Psoas muscle (tissue), 8 donors: ENCODE measurements around the gene PHLPP1. TPM values are rescaled to one million over a fixed set of nuclear protein-coding genes. Genes with fewer than 3 reads are reported as not detected.

Experiments
- ATAC-seq, 4 donors: fragments of 200-7000 bp; cut with Tn5 transposase; one replicate each; pipeline ENCODE4 v1.9.1; 2020; ENCODE audit warnings: moderate library complexity in 3 of 4, mild to moderate bottlenecking in 2 of 4
- DNase-seq, 2 donors: peaks; one replicate each; pipeline ENCODE4 v3.0.0-alpha.2; 2020
- H3K27ac ChIP-seq: fragments of 200-600 bp; one replicate; pipeline ENCODE4 v1.8.0; 2022
- H3K27me3 ChIP-seq, 3 donors: fragments of 200-600 bp in 1 of 3; one replicate each; pipeline versions ENCODE4 v1.6.1 to v1.8.0; 2013 to 2022; ENCODE audit warnings: low read length in 2 of 3, mild to moderate bottlenecking in 2 of 3, moderate library complexity in 1 of 3; ENCODE audit not compliant: insufficient read depth in 3 of 3
- H3K36me3 ChIP-seq, 2 donors: fragments of 200-600 bp in 1 of 2; one replicate each; pipeline versions ENCODE4 v1.6.1 to v1.8.0; 2013 to 2022; ENCODE audit warnings: low read depth in 1 of 2, mild to moderate bottlenecking in 1 of 2, moderate library complexity in 1 of 2; ENCODE audit not compliant: insufficient read depth in 1 of 2
- H3K4me1 ChIP-seq: fragments of 200-600 bp; one replicate; pipeline ENCODE4 v1.8.0; 2022
- H3K4me3 ChIP-seq: fragments of 200-600 bp; one replicate; pipeline ENCODE4 v1.8.0; 2022; ENCODE audit warnings: mild to moderate bottlenecking
- H3K9me3 ChIP-seq: fragments of 200-600 bp; one replicate; pipeline ENCODE4 v1.8.0; 2022
- WGBS, 3 donors: extraction: QIAGEN DNeasy Blood & Tissue Kit; methylation state at CpG; one replicate each; pipeline versions ENCODE4 v1.1.6 to v1.1.7; 2013; 5-methylcytosine and 5-hydroxymethylcytosine counted together
- intact Hi-C, 2 donors: fragments of 100-400 bp; cut with DNase I; formaldehyde crosslinking; loops; one replicate each; pipeline versions ENCODE4 v1.11.0 to v1.14.2; 2022
- polyA plus RNA-seq, 3 donors: library from polyadenylated mRNA; stranded (reverse); fragments of 200-250 nt; gene quantifications; one replicate each; pipeline ENCODE4 v1.2.3, GENCODE V29; 2013
- total RNA-seq, 4 donors: library from RNA; stranded (reverse); fragmentation: NEBNext Ultra II Directional in 2 of 4; extraction: Animal tissue kit (Norgen Biotek cat#: 25700) in 2 of 4; gene quantifications; one replicate each; pipeline versions ENCODE4 v1.2.1 to v1.2.4, GENCODE V29; 2021 to 2023
- TF ChIP-seq, protein P1 (sequence below): fragments of 200-600 bp; IDR thresholded peaks from one replicate; pipeline ENCODE4 v1.8.0; 2022; ENCODE audit warnings: antibody characterized with exemption
- donor health status: healthy with polysubstance abuse.
- donor health status: DM: no; HTN: no; CAD: no; lungs with moderate emphysema.
- donor health status: Bipolar disorder and iron deficiency.
- donor health status: healthy.
- donor health status: DM: yes; HTN: yes; CAD: no.
- donor health status: DM: no; HTN: no; CAD: no.
- donor health status: DM: no; HTN: no; CAD: no.
- donor health status: DM: yes; HTN: yes; CAD: no.

The PHLPP1 gene
- total and polyA plus RNA-seq, 7 donors: 0.79 to 6.4 (median 3.5) TPM

GRCh38 chr18:62857263-62857976, 142.1 kb downstream of the PHLPP1 start:
- H3K4me1 ChIP-seq: no peaks in the 10 kb centered on the region
- WGBS, 3 donors: 74 to 85% (median 82%) methylated on average over 2 of the region's 2 CpGs
- ATAC-seq (no peak), DNase-seq (no peak)
- intact Hi-C loops: no loop called here
- H3K4me3 ChIP-seq: no peak overlapping the region
- H3K27ac ChIP-seq: no peak overlapping the region
- H3K36me3 ChIP-seq: no peaks in the 10 kb centered on the region
- no peaks in the 10 kb centered on the region for H3K27me3 ChIP-seq
- H3K9me3 ChIP-seq: no peaks in the 10 kb centered on the region
- TF ChIP-seq, protein P1, sequence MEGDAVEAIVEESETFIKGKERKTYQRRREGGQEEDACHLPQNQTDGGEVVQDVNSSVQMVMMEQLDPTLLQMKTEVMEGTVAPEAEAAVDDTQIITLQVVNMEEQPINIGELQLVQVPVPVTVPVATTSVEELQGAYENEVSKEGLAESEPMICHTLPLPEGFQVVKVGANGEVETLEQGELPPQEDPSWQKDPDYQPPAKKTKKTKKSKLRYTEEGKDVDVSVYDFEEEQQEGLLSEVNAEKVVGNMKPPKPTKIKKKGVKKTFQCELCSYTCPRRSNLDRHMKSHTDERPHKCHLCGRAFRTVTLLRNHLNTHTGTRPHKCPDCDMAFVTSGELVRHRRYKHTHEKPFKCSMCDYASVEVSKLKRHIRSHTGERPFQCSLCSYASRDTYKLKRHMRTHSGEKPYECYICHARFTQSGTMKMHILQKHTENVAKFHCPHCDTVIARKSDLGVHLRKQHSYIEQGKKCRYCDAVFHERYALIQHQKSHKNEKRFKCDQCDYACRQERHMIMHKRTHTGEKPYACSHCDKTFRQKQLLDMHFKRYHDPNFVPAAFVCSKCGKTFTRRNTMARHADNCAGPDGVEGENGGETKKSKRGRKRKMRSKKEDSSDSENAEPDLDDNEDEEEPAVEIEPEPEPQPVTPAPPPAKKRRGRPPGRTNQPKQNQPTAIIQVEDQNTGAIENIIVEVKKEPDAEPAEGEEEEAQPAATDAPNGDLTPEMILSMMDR: no peak

GRCh38 chr18:62860062-62860461, 144.7 kb downstream of the PHLPP1 start:
- TF ChIP-seq, protein P1: no peak
- Histone ChIP-seq H3K9me3 (no peaks in the 10 kb centered on the region), H3K27me3 (no peaks in the 10 kb centered on the region), H3K4me3 (no peak overlapping the region), H3K27ac (no peak overlapping the region), H3K36me3 (no peaks in the 10 kb centered on the region), H3K4me1 (no peaks in the 10 kb centered on the region)
- 93 to 96% (median 95%) methylated on average over 4 of the region's 4 CpGs for WGBS, 3 donors
- intact Hi-C loops: no loop called here
- DNase-seq (no peak), ATAC-seq (no peak)

GRCh38 chr18:62862466-62862865, 147.1 kb downstream of the PHLPP1 start:
- ATAC-seq (no peak), DNase-seq (no peak)
- H3K36me3 ChIP-seq: no peaks in the 10 kb centered on the region
- intact Hi-C loops: no loop called here
- H3K27ac ChIP-seq: no peak overlapping the region
- H3K27me3 ChIP-seq: no peaks in the 10 kb centered on the region
- TF ChIP-seq, protein P1: no peak
- H3K4me3 ChIP-seq: no peak overlapping the region
- no peaks in the 10 kb centered on the region for H3K4me1 ChIP-seq
- WGBS, 3 donors: 68 to 79% (median 77%) methylated on average over 2 of the region's 2 CpGs
- no peaks in the 10 kb centered on the region for H3K9me3 ChIP-seq

GRCh38 chr18:62863579-62864001, 148.2 kb downstream of the PHLPP1 start:
- 73 to 87% (median 74%) methylated on average over 3 of the region's 3 CpGs for WGBS, 3 donors
- Histone ChIP-seq H3K27me3 (no peaks in the 10 kb centered on the region), H3K4me3 (no peak overlapping the region), H3K36me3 (no peaks in the 10 kb centered on the region), H3K27ac (no peak overlapping the region), H3K4me1 (no peaks in the 10 kb centered on the region), H3K9me3 (no peaks in the 10 kb centered on the region)
- TF ChIP-seq, protein P1: no peak
- intact Hi-C loops: no loop called here
- no peak for DNase-seq
- ATAC-seq: no peak

DNA sequence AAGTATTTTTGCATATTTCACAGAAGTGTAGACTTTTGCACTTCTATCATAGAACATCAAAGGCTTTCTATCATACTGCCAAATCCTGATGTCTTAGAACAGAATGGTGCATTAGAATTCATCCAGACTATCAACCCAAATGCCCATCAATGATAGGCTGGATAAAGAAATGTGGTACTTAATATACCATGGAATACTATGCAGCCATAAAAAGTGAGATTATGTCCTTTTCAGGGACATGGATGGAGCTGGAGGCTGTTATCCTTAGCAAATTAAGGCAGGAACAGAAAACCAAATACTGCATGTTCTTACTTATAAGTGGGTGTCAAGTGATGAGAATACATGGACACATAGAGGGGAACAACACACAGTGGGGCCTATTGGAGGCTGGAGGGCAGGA, 150.2 kb downstream of the PHLPP1 start:
- intact Hi-C loops: no loop called here
- Histone ChIP-seq H3K9me3 (no peaks in the 10 kb centered on the region), H3K4me3 (no peak overlapping the region), H3K4me1 (no peaks in the 10 kb centered on the region), H3K27ac (no peak overlapping the region), H3K27me3 (no peaks in the 10 kb centered on the region), H3K36me3 (no peaks in the 10 kb centered on the region)
- no peak for ATAC-seq
- TF ChIP-seq, protein P1: no peak
- DNase-seq: no peak
